Femur (tissue), 1 donor: Measurements from ENCODE around the gene GFI1B.

Experiments used
- DNase-seq: peaks from one replicate; pipeline ENCODE4 v3.0.0-alpha.2; 2017

Gene GFI1B

GRCh38 chr9:133026426-133026825 is 47.9 kb downstream of the GFI1B start:
- no peak for DNase-seq

- no peak for DNase-seq
Measured at GRCh38 chr9:133027134-133027533, 48.6 kb downstream of the GFI1B start.

GRCh38 chr9:133028221-133028620 is 49.7 kb downstream of the GFI1B start:
- DNase-seq = no peak

GRCh38 chr9:133029994-133030316 is 51.5 kb downstream of the GFI1B start:
- DNase-seq = no peak

GRCh38 chr9:133030317-133031129 is 52.0 kb downstream of the GFI1B start, which contains the start of gene GTF3C5:
GTF3C5 (plus strand) TSS chr9:133030997; CDS start chr9:133031012, 15 bp downstream.
- peak; percentile 97 for DNase-seq

GRCh38 chr9:133031130-133031422 is 52.6 kb downstream of the GFI1B start:
- no peak for DNase-seq

GRCh38 chr9:133031496-133031911 is 53.0 kb downstream of the GFI1B start:
- no peak for DNase-seq

- DNase-seq = no peak
Measured at GRCh38 chr9:133032171-133032570, 53.7 kb downstream of the GFI1B start.

- no peak for DNase-seq
Measured at GRCh38 chr9:133035669-133036068, 57.2 kb downstream of the GFI1B start.

GRCh38 chr9:133037775-133038515 is 59.5 kb downstream of the GFI1B start:
- no peak for DNase-seq

- peak; percentile 53 for DNase-seq
Measured at GRCh38 chr9:133040892-133041479, 62.5 kb downstream of the GFI1B start.
